NCI-H2196 (cell line): ENCODE results near the gene ZBTB7A.

Experiments
- DNase-seq: peaks from one replicate; lab custom pipeline; 2025; ENCODE audit not compliant: unreplicated experiment; lab: John Stamatoyannopoulos, UW

Gene ZBTB7A

GRCh38 chr19:4037301-4037949 is 29.3 kb downstream of the ZBTB7A start:
- no peak for DNase-seq

DNA sequence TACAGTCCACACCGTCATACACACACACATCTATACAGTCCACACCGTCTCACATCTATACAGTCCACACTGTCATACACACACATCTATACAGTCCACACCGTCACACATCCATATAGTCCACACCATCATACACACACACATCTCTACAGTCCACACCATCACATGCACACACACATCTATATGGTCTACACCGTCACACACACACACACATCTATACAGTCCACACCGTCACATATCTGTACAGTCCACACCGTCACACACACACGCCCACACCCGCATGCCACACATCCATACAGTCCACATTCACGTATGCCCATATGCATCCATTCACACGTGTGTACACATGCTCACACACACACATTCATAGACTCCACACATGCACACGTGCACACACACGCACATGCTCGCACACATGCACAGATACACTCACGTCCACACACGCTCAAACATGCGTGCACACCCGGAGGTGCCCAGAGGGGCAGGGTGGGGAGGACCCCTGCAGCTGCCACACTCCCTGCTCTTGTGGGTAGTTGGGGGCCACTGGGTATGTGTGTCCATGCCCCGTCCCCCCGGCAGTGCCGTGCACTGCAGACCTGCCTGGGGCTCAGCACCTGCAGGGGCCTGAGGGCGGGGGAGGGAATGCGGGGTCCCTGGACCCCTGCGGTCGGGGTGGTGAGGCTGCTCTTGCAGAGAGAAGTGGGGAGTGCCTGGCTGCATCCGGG is 30.0 kb downstream of the ZBTB7A start:
- no peak for DNase-seq

DNA sequence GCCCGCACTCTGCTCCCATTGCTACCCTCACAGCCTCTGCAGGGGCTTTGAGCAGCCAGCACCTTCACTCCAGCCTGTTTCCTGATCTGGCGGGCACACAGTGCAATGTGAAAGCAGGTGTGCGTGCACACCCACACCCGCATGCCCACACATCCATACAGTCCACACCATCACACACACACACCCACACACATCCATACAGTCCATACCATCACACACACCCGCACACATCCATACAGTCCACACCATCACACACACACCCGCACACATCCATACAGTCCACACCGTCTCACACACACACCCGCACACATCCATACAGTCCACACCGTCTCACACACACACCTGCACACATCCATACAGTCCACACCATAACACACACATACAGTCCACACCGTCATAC is 31.1 kb downstream of the ZBTB7A start:
- DNase-seq, result no peak

- no peak for DNase-seq
These were observed 31.6 kb downstream of the ZBTB7A start for GRCh38 chr19:4035018-4035566.

DNA sequence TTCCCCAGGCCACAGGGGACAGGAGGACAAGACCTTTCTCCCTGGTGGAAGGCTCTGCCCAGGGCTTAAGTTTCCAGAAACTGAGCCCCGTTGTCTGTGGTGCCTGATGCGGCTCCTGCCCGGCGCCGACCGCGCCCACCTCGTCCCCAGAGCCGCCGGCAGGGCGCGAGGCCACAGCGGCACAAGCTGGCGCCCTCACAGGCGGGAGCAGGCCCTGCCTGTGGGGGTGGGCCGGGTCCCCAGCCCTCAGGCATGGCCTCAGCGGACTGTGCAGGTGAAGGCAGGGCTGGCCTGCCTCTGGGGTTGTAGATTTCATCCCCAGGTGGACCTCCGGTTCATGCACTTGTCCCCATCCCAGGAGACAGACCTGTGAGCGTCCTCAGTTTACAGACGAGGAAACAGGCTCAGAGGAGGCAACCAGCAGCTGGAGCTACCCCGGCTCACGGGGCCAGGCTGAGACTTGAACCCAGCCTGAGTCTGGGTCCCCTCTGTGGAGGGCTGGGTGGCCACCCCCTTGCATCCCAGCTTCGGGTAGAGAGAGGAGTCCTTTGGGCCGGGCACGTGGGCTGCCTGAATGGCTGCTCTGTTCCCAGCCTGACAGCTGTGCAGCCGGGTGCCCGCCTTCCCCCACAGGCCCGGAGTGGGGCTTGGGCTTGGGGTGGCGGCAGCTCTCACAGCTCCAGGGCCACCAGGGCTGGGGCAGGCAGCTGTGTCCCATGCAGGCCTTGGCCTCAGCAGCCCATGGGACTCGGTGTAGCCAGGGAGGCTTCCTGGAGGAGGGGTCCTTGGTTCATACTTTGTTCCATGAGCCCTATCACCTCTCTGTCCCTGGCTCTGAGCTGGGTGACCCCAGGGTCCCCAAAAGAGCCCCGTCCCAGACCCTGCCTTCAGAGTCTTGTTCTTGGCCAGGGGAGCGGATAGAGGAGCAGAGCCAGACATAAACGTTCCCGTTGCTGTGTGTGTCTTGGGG is 32.4 kb downstream of the ZBTB7A start:
- no peak for DNase-seq

DNA sequence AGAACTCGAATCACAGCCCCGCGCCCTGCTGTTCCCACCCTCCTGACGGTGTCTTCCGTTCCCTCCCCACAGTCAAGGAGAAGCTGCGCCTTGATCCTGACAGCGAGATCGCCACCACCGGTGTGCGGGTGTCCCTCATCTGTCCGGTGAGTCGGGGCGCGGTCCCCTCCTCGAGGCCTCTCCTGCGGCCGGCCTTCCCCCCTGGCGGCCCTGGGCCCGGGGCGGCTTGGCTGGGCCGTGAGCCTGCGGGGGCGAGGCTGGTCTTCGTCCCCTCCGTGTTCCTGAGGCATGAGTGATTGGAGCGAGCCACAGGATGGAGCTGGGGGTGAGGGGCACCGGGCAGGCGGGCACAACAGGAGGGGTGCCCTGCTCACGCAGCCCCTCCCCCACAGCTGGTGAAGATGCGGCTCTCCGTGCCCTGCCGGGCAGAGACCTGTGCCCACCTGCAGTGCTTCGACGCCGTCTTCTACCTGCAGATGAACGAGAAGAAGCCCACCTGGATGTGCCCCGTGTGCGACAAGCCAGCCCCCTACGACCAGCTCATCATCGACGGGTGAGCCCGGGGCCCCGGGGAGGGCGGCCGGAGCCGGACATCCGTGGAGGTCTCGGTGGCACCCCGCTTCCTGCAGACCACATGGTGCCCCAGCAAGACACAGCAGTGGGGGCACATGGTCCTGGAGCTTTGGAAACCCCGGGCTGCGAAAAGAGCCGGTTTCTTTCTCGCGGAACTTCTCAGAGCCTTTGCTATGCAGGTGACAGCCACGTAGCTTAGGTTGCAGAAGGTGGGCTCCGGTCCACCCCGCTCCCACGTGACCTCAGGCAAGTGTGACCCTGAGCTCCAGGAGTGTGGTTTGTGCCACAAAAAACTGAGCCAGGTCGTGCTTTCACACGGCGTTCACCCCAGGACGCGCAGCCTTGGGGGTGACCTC is 33.4 kb downstream of the ZBTB7A start:
- no peak for DNase-seq

GRCh38 chr19:4032436-4032835 is 34.3 kb downstream of the ZBTB7A start:
- DNase-seq, result no peak

DNA sequence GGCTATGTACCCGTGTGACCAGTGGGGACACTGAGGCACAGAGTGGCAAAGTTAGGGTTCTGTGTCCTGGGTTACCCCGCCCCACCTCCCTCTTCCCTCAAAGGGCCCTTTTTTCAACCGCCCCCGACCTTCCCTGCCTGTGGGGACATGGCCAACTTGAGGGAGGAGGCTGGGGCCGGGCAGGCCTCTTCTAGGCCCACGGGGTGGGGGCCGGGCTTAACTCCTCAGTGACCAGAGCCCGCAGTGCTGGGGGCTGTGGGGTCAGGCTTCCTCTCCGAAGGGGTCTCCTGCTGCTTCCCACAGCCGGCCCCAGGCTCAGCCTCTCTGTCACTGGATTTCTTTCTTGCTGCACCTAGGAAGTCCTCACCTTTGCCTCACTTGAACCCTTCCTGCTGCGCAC is 35.3 kb downstream of the ZBTB7A start:
- no peak for DNase-seq

GRCh38 chr19:4030981-4031380 is 35.7 kb downstream of the ZBTB7A start:
- no peak for DNase-seq

DNA sequence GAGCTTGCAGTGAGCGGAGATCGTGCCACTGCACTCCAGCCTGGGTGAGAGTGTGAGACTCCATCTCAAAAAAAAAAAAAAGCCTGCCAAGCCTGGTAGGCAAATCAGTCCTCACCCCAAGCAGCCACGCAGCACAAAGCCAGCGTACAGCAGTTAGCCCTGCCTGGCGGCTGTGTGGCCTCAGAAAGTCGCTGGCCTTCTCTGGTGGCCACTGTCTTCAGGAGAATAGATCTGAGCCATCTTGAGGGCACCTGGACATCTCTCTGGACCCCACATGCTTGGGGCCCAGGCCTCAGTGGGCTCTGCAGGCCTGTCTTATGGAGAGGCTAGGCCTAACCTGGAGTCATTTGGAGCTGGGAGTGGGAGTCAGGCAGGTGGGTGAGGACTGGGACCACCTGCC is 36.1 kb downstream of the ZBTB7A start:
- DNase-seq, result no peak

GRCh38 chr19:4029247-4029614 is 37.5 kb downstream of the ZBTB7A start:
- DNase-seq, result no peak

DNA sequence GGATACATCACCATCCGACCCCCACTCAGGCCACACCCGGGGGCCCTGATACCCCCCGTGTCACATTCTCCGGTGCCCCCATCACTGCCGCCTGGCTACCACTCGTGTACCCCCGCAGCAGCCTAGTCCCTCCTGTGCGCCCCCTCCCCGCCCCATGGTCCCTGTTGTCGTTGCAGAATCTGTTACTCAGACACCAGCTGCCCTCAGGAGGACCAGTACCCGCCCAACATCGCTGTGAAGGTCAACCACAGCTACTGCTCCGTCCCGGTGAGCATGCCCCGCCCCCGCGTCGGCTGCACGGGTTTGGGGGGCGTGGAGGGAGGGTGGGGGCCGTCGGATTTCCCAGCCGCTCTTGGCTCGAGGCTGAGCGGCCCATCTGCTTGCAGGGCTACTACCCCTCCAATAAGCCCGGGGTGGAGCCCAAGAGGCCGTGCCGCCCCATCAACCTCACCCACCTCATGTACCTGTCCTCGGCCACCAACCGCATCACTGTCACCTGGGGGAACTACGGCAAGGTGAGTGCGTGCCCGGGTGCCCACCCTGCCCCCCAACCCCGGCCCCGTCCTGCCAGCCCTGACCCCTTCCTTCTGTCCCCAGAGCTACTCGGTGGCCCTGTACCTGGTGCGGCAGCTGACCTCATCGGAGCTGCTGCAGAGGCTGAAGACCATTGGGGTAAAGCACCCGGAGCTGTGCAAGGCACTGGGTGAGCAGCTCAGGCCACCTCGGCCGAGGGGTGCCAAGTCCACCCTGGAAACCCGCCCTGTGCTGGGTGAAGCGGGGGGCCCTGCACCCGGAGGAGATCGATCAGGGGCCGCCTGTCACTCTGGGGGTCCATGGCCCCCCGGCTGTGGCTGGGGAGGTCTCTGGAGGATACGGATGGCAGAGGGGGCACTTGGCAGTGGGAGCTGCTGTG is 38.1 kb downstream of the ZBTB7A start:
- DNase-seq, result no peak

DNA sequence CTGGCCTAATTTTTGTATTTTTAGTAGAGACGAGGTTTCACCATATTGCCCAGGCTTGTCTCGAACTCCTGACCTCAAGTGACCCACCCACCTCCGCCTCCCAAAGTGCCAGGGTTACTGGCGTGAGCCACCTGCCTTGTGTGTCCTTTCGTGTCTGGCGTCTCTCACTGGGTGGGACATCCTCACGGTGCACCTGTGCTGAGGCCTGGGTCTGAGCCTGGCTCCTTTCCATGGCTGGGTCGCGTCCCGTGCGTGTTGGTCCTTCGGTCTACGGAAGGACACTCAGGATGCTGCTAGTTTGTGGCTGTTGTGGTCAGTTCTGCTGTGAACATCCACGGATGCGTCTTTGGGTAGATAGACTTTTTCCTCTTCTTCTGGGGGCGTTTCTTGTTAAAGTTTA is 39.6 kb downstream of the ZBTB7A start:
- no peak for DNase-seq

DNA sequence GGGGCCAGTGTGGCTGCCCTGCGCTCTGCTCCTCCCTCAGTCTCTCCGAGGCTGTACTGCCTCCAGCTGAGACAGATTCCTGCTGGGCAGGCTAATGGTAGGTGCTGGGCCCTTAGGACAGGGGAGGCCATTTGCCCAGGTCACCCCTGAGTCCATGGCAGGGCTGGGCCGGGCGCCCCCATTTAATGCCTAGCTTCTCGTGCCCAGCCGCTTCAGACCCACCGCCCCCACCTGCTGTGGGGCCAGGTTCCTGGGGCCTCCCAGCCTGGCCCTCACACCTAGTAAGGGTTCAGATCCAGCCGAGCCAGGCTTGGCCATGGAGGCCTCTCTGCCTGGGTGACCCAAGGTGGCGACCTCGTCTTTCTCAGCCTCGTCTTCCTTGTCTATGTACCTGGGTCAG is 41.4 kb downstream of the ZBTB7A start:
- no peak for DNase-seq

DNA sequence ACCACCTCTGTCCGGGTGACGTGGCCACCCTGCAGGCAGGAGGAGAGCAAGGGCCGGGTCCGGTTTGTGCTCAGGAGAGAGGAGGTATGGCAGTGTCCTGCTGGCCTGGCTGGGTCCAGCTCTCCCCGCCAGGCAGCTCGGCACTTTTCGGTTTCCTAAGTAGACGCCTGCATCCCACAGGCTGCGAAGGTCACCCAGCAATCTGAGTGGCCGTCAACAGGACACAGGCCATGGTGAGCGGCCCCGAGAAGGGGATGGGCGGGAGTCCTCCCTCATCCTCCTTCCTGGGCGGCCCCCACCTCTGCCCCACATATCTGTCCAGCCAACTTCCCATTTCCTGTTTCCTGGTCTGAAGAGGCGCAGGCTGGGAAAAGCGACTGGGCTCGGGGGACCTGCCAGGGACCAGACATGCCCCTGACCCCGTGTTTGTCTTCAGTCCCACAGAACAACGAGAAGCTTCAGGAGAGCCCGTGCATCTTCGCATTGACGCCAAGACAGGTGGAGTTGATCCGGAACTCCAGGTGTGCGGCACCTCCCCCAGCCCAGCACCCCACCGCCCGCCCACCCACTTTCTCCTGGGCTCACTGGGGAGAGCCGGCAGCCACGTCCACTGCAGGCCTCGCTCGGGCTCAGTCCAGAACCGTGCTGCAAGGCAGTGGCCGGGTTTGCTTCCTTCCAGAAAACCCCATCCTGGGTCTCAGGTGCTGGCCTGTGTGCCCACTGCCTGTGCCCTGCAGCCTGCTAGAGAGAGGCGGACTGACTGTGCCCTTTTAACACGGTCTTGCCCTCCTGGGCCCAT is 42.9 kb downstream of the ZBTB7A start:
- no peak for DNase-seq

GRCh38 chr19:4019578-4019977 is 47.1 kb downstream of the ZBTB7A start:
- no peak for DNase-seq

GRCh38 chr19:4018775-4019504 is 47.8 kb downstream of the ZBTB7A start:
- DNase-seq, result no peak

DNA sequence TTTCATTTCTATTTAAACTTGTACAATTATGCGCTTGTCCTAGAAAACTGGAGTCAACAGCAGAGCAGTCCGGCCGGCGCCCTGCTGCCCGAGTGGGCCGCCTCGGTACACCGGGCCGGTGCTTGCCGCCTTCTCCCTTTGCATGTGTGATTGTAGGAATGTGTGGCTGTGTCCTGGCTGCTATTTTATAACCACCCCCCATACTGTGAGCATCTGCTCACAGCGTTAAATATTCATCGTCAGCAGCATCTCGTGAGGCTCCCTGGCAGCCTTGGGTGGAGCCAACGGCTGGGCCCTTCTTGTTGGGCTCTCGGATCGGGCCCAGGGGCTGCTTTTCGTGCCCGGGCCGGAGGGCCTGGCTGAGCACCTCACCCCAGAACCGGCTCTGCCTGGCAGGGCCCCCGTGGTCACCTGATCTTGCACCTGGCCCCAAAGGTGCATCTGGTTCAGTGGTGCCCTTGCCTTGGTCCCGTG is 48.5 kb downstream of the ZBTB7A start:
- no peak for DNase-seq
